Activated CD4-positive, alpha-beta T cell treated with anti-CD3 and anti-CD28 coated beads, Interleukin-2, amount 10 ng/mL, durations not matched to agents 24 days and 14 days (primary cell): ENCODE data around the gene NFIX. TPM values are rescaled to one million over a fixed set of nuclear protein-coding genes. Genes with fewer than 3 reads are reported as not detected.

Source experiments
- DNase-seq: peaks from one replicate; pipeline ENCODE4 v3.0.0; 2022
- H3K27ac Mint-ChIP-seq: one replicate; pipeline ENCODE4 v1.8.0; 2022; ENCODE audit warnings: mild to moderate bottlenecking, mixed read lengths
- H3K27me3 Mint-ChIP-seq: one replicate; pipeline ENCODE4 v1.8.0; 2022; ENCODE audit warnings: mixed read lengths
- H3K36me3 Mint-ChIP-seq: one replicate; pipeline ENCODE4 v1.8.0; 2022; ENCODE audit warnings: low read depth, mild to moderate bottlenecking, mixed read lengths
- H3K4me1 Mint-ChIP-seq: one replicate; pipeline ENCODE4 v1.8.0; 2021; ENCODE audit warnings: mixed read lengths
- H3K4me3 Mint-ChIP-seq: one replicate; pipeline ENCODE4 v1.8.0; 2022; ENCODE audit warnings: mild to moderate bottlenecking, moderate library complexity, mixed read lengths
- H3K9me3 Mint-ChIP-seq: one replicate; pipeline ENCODE4 v1.8.0; 2021; ENCODE audit warnings: mixed read lengths
- intact Hi-C: fragments of 100-400 bp; cut with micrococcal nuclease; formaldehyde crosslinking; loops from one replicate; pipeline ENCODE4 v1.15.1; 2023
- total RNA-seq: library from RNA; stranded (reverse); gene quantifications from 2 replicates; pipeline ENCODE4 v1.2.3, GENCODE V29; 2022

The NFIX gene
- total RNA-seq, 1 donor from 2014 or later = 8.3 TPM

DNA sequence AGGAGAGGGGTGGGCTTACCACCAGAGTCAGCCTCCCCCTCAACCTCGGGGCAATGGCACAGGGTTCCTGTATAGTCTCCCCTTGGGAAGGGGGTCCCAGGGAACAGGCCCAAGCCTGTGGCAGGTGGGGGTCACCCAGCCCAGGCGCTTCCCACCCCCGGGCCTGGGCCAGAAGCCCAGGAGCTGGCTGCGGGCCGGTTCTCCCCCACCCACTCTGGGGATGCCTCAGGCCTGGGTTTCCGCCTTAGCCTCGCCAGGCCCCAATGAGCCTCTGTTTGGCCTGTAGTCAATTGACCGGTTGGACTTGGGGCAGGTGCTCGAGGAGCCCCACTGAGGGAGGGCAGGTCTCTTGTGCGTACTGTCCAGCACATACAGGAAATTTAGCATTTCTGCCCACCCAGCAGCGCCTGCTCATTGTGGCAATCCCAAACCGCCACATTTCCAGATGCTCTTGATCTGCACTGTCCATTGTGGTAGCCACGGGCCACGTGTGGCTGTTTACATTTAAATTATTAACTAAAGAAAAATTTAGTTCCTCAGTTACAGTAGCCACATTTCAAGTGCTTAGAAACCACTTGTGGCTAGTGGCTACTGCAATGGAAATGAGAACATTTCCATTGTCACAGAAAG is 97.4 kb downstream of the NFIX start:
- Mint-ChIP-seq H3K4me1 (peaks cover 17% of the 10 kb centered on the region), H3K27me3 (peaks cover 21% of the 10 kb centered on the region), H3K27ac (no peak overlapping the region), H3K36me3 (no peaks in the 10 kb centered on the region), H3K4me3 (no peak overlapping the region), H3K9me3 (no peaks in the 10 kb centered on the region)
- DNase-seq = no peak
- intact Hi-C loops = loop anchor here (1.0 kb wide), 1 partner anchor 114 kb away; no protein-coding TSS in a partner anchor

DNA sequence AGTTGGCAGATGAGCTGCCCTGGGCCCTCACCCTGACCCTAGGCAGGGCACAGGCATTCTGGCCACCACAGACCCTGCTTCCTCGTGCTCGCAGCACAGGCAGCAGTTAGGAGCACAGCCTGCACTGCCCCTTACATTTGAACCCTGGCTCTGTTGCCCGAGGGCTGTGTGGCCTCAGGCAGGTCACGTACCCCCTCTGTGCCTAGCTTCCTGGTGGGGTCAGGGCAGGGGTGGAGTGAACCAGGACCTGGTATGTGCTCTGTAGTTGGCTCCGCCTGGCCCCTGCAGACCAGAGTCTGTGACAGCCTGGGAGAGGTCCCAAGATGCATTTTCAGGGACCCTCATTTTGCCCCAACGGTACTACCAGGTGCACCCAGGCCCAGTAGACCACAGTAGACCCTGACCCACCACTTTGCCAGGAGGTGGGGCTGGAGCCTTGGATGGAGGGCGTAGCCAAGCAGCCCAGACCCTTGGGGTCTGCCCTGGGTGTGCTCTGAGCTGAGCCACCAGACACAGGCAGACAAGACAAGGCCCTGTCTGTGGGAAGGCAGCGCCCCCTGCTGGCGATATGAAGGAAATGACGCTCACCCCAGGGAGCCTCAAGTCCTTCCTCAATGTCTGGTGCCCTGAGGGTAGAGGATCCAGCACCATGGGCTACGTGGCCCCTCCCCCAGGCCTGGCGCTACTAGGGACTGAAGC is 98.3 kb downstream of the NFIX start:
- peak; percentile 94 for DNase-seq
- Mint-ChIP-seq H3K4me3 (no peak overlapping the region), H3K27ac (no peak overlapping the region), H3K36me3 (no peaks in the 10 kb centered on the region), H3K4me1 (peaks cover 23% of the 10 kb centered on the region), H3K9me3 (no peaks in the 10 kb centered on the region), H3K27me3 (peaks cover 25% of the 10 kb centered on the region)
- intact Hi-C loops = loop anchor here (1.0 kb wide), 1 partner anchor 115 kb away; no protein-coding TSS in a partner anchor

DNA sequence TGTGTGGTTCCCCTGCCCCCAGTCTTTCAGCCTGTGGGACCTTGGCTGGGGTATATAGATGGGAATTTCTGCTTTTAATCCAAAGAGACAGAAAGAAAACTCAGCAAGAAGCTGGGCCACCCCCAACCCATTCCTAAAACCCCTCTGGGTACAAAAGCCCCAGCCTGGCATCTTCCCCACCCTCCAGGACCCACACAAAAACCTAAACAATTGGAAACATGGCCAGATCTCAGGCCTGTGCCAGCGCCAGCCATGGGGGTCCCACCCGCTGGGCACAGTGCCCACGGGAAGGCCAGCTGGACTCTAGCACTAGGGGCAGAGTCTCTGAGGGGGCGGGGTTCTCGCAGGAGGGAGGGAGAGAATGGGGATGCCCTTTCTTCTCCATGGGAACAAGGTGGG is 98.8 kb downstream of the NFIX start:
- Mint-ChIP-seq H3K4me3 (no peak overlapping the region), H3K4me1 (peaks cover 26% of the 10 kb centered on the region), H3K36me3 (no peaks in the 10 kb centered on the region), H3K9me3 (no peaks in the 10 kb centered on the region), H3K27ac (no peak overlapping the region), H3K27me3 (peaks cover 26% of the 10 kb centered on the region)
- DNase-seq = no peak
- intact Hi-C loops = no loop called here

DNA sequence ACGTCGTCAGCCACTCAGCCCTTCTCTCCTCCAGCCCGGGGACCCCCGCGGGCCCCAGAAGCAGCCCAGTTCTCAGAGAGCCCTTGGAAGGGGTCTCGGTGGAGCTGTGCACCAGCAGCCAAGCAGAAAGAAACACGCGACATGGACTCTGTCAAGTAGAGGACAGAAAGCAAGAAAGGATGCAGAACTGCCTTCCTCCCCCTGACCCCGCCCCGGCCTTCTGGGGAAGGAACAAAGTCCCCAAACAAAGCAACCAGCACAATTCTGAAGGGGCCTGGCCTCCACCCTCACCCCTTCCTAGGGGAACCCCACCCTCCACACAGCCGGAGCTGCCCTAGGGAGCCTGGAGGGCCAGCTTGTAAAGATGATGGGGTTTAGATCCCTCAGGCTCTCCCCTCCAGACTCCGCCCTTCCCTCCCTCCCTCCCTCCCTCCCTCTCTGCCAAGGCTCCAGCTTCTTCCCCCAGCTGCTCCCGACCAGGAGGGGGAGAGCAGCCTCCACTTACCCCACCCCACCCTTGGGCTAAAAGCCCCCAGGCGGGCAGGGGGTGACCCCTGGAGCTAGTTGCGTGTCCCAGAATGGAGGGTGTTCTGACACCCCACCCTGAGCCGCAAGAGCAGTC is 99.6 kb downstream of the NFIX start:
- Mint-ChIP-seq H3K4me1 (peaks cover 31% of the 10 kb centered on the region), H3K4me3 (peak overlapping the region; percentile 23), H3K27me3 (peaks cover 26% of the 10 kb centered on the region), H3K9me3 (no peaks in the 10 kb centered on the region), H3K36me3 (peaks cover under 1% of the 10 kb centered on the region), H3K27ac (no peak overlapping the region)
- intact Hi-C loops = loop anchor here (5.0 kb wide), 1 partner anchor 258 kb away; the partner anchor contains the start of gene MAST1
- DNase-seq = peak; percentile 74

DNA sequence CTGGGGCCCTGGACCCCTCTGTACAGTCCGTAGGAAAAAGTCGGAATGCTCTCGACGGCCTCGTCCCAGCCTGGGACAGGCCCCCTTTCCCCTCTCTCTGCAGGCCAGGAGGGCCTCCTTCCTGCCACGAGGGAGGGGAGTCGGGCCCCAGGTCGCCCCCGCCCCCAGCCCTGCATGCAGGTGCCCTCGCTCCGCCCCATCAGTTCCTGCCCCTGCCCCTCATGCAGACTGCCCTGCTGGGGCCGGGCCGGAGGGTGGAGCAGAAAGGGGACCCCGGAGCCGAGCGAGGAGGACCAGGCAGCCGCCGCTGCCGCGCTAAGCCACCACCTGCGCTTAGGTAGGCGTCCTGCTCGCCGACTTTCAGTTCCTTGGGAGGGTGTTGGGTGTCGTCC is 100.1 kb downstream of the NFIX start:
- Mint-ChIP-seq H3K4me3 (no peak overlapping the region), H3K27ac (no peak overlapping the region), H3K4me1 (peaks cover 36% of the 10 kb centered on the region), H3K9me3 (no peaks in the 10 kb centered on the region), H3K27me3 (peaks cover 26% of the 10 kb centered on the region), H3K36me3 (peaks cover 5% of the 10 kb centered on the region)
- intact Hi-C loops = loop anchor here (5.0 kb wide), 1 partner anchor 258 kb away; the partner anchor contains the start of gene MAST1
- DNase-seq = peak; percentile 71

DNA sequence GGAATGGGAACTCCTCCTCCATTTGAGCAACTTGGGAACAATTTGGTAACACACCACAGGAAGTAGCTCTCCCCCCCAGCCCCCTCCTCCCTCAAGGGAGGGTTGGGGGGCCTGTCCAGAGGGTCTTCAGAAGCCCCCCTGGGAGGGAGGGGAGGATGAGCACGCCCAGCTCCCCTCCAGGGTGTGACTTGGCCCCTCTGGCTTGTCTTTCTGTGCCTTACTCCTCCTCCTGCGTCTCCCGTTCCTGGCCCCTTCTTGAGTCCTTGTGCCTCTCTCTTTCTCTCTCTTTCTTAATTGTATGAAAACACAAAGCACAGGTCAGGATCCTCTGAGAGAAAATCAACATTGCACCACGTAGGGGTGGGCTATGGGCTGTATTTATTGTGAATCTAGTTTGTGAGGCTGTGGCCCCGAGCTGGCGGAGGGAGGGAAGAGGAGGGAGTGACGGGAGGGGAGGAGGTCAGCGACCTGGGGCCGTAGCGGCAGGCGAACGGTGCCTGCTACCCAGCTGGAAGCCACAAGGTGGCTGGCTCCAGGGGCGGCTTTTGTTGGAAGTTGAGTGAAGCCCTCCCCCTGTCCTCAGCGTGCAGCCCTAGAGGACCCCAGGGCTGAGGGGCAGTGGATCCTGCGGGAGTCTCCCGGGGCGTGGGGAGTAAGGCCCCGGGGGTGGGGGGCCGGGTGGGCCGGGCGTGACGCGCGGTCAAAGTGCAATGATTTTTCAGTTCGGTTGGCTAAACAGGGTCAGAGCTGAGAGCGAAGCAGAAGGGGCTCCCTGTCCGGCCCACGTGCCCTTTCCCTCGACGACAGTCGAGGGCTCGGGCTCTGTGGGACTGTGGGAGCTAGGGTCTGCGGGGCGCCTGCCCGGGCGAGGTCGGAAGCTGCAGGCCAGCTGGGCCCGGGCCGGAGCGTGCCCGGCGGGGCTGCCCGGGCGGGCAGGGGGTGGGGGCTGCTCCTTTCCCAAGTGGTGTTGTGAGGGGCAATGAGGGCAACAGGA is 101.0 kb downstream of the NFIX start:
- no peaks in the 10 kb centered on the region for H3K9me3 Mint-ChIP-seq
- H3K27ac Mint-ChIP-seq = peak overlapping the region; percentile 49
- DNase-seq = no peak
- peaks cover 38% of the 10 kb centered on the region for H3K4me1 Mint-ChIP-seq
- peaks cover 5% of the 10 kb centered on the region for H3K36me3 Mint-ChIP-seq
- intact Hi-C loops = loop anchor here (5.0 kb wide), 1 partner anchor 259 kb away; the partner anchor contains the start of gene MAST1
- H3K4me3 Mint-ChIP-seq = peak overlapping the region; percentile 76
- H3K27me3 Mint-ChIP-seq = peaks cover 26% of the 10 kb centered on the region

DNA sequence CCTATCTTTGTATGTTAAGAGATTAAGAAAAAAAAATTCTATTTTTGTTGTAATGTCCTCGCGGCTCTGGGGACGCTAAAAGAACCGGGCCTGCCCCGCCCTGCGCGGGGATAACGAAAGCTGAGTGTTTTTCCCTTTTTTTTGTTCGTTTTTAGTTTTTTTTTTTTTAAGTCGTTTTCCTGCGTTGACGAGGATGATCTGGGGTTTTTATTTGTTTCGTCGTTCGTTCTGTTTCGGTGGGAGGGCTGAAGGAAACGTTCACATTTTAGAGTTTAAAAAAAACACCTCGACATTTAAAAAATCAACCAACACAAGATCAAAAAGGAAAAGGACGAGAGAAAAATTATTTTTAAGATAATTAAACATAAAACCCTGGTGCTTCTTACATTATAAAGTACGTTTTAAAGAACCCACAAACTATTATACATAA is 101.8 kb downstream of the NFIX start:
- H3K27ac Mint-ChIP-seq = peak overlapping the region; percentile 70
- peaks cover 28% of the 10 kb centered on the region for H3K27me3 Mint-ChIP-seq
- peaks cover 44% of the 10 kb centered on the region for H3K4me1 Mint-ChIP-seq
- peak; percentile 71 for DNase-seq
- intact Hi-C loops = loop anchor here (5.0 kb wide), 1 partner anchor 260 kb away; the partner anchor contains the start of gene MAST1
- H3K9me3 Mint-ChIP-seq = no peaks in the 10 kb centered on the region
- H3K36me3 Mint-ChIP-seq = peaks cover 5% of the 10 kb centered on the region
- H3K4me3 Mint-ChIP-seq = peak overlapping the region; percentile 79

DNA sequence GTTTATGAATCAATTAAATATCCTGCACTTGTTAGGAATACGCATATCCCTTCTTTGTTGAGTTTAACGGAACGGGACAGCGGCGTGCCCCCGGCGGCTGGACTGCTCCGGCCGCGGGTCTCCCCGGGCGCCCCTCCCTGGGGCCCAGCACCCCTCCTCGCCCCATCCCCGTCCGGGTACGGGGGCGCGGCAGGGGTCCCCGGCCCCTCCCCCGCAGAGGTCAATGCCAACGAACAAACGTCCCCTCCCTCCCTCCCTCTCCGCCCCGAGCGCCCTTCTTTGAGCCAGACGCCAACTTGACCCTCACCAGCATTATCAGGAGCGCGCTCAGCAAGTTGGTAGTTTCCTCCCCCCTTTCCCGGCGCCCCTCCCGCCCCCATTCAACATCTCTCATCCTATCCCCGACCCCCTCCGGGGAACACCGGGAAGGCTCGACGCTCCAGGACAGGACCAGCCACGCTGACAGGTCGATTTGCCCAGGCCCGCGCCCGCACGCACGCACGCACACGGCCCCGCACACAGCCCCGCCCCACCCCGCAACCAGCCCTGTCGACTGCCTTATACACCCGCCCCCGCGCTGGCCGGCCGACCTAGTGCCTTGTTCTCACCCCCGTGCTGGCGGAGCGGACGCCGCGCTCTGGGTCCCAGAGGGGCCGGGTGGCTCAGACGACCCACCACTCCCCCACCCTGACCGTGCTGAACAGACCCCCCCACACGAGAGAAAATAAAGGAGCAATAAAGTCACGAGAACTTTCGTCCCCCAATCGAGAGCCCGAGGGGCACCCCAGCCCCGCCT is 102.4 kb downstream of the NFIX start:
- intact Hi-C loops = loop anchor here (5.0 kb wide), 1 partner anchor 260 kb away; the partner anchor contains the start of gene MAST1

DNA sequence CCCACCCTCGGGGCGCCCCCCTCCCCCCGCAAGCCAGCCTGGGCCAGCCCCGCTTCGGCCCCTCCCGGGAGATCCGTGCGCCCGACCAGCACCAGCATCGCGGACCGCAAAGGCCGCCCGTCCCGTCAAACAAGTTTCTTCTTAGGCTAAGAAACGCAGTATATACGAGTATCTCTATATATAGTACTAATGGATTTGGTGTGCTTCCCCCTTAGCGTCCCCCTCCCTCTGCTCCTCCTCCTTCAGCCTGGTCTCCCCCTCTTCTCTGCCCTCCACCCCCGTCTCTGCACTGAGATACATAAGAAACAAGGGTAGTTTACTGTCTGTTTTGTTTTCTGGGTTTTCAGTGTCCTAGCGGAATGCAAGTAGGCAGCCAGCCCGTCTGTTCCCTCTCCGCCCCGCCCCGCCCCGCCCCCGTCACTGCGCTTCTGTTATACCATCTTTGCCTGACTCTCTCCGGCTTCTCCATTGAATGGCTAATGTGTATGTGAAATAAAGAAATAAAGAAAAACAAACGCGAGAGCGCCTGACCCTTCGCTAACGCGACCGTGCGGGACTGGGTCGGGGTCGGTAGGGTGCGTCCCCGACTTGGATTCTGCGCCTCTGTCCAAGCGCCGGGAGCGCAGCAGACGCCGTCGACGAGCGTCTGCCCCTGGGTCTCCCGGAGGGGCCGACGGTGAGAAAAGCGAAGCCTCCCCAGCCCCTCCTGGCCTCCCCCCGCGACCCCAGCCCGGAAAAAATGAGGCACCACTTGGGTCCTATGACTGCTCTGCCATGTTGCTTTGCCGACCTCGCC is 103.2 kb downstream of the NFIX start:
- Mint-ChIP-seq H3K9me3 (no peaks in the 10 kb centered on the region), H3K36me3 (peaks cover 5% of the 10 kb centered on the region), H3K4me3 (peak overlapping the region; percentile 80), H3K27me3 (peaks cover 28% of the 10 kb centered on the region), H3K27ac (peak overlapping the region; percentile 78), H3K4me1 (peaks cover 51% of the 10 kb centered on the region)
- peak; percentile 76 for DNase-seq
- intact Hi-C loops = loop anchor here (1.0 to 5.0 kb wide), 2 partner anchors 86 to 261 kb away; partner anchors contain the start of gene MAST1

More for the DNA sequence above, 102.4 kb downstream of the NFIX start:
- H3K27me3 Mint-ChIP-seq = peaks cover 28% of the 10 kb centered on the region
- no peaks in the 10 kb centered on the region for H3K9me3 Mint-ChIP-seq
- DNase-seq = peak; percentile 74
- H3K36me3 Mint-ChIP-seq = peaks cover 5% of the 10 kb centered on the region
- peak overlapping the region; percentile 80 for H3K4me3 Mint-ChIP-seq
- H3K27ac Mint-ChIP-seq = peak overlapping the region; percentile 83
- peaks cover 46% of the 10 kb centered on the region for H3K4me1 Mint-ChIP-seq

DNA sequence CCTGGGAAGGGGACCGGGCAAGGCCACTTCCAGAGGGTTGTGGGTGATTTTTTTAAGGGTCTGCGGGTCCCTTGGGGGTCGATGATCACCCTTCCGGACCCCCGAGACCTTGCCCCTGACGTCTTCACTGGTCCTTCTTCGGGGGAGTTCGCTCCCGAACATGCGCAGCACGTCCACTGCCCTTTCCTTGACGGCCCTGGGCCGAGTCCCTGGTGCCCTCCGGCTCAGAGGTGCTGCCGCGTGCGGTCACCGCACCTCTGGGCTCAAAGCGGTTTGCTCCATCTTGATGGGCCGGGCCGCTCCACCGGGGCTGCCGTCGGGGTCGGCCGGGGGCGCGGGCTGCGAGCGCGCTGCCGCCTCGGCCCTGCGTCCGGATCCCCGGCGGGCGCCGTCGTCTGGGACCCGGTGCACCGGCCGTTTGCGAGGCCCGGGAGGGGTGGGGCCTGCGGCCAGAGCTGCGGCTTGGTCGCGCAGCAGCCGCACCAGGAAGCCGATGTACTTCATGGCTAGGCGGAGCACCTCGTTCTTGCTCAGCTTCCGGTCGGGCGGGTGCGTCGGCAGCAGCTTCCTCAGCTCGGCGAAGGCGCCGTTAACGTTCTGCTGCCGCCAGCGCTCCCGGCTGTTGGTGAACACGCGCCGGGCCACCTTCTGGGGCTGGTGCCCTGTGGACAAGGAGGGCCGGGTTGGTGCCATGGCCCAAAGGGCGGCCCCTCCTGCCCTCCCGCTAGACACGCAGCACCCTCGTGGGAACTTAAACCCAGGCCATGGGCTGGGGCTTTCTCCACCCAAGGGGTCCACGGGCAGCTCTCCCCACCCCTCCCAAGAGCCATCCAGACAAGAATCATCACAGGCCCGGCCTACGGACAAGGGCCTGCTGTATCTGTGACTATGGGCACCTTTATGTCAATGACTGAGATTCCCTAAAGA is 104.1 kb downstream of the NFIX start:
- peaks cover 24% of the 10 kb centered on the region for H3K27me3 Mint-ChIP-seq
- no peaks in the 10 kb centered on the region for H3K9me3 Mint-ChIP-seq
- intact Hi-C loops = loop anchor here (1.0 to 5.0 kb wide), 2 partner anchors 87 to 262 kb away; partner anchors contain the start of gene MAST1
- peaks cover 5% of the 10 kb centered on the region for H3K36me3 Mint-ChIP-seq
- DNase-seq = peak; percentile 94
- H3K4me1 Mint-ChIP-seq = peaks cover 47% of the 10 kb centered on the region
- H3K4me3 Mint-ChIP-seq = peak overlapping the region; percentile 80
- peak overlapping the region; percentile 92 for H3K27ac Mint-ChIP-seq
